ENCODE data around the gene TBC1D32.

DNA sequence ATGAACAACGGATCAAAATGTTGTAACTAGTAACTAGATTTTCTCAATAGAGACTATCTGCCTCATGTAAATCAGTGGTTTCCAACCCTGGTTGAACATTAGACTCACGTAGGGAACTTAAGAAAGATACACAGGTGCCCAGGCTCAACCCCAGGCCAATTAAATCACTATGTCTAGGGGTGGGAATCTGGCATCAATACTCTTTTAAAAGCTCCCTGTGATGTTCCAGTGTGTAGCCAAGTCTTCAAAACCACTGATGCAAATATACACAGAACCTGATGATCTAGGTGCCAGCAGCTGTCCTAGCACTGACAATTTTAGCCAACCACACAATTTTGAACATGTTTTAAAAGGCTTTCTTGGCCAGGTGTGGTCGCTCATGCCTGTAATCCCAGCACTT lies 128.7 kb downstream of the TBC1D32 start:
- TF ChIP-seq POLR2A (IDR thresholded peaks at IDR 0.05), result no peak
- TF ChIP-seq, protein P1, sequence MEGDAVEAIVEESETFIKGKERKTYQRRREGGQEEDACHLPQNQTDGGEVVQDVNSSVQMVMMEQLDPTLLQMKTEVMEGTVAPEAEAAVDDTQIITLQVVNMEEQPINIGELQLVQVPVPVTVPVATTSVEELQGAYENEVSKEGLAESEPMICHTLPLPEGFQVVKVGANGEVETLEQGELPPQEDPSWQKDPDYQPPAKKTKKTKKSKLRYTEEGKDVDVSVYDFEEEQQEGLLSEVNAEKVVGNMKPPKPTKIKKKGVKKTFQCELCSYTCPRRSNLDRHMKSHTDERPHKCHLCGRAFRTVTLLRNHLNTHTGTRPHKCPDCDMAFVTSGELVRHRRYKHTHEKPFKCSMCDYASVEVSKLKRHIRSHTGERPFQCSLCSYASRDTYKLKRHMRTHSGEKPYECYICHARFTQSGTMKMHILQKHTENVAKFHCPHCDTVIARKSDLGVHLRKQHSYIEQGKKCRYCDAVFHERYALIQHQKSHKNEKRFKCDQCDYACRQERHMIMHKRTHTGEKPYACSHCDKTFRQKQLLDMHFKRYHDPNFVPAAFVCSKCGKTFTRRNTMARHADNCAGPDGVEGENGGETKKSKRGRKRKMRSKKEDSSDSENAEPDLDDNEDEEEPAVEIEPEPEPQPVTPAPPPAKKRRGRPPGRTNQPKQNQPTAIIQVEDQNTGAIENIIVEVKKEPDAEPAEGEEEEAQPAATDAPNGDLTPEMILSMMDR (IDR thresholded peaks at IDR 0.05), result no peak
- TF ChIP-seq POLR2AphosphoS5 (IDR thresholded peaks at IDR 0.05), result no peak
- no peak for TF ChIP-seq EP300 (IDR thresholded peaks at IDR 0.05; ENCODE audit: low read depth)
